ENCODE measurements around the gene PGK2.
"Not testable (repeated sequence)": the region's sequence is repeated elsewhere in the genome, so short reads cannot be mapped to it uniquely, and the experiment has no call there.

PGK2 gene

GRCh38 chr6:49787176-49787575 lies at the start of gene PGK2:
Gene PGK2, minus strand, starts transcription at chr6:49787285. Its CDS starts 98 bp downstream, at chr6:49787187.
- DNase-seq: no peak

DNA sequence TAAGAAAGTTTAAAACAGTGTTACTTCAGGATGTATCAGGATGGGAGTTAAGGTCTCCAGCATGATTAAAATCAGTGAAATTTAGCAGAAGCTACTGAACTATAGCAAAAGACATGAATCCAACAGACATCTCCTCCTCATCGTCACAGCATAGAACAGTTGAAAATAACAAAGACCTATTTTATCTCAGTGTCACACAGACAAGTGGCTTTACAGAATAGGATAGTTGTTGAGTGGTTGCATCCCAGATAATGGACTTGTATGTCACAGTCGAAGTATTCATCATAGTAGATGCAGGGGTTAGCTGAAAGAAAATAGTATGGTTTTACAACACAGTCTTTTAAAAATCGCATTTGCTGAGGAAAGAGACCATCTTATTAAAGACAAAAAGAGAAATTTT lies 48.1 kb upstream of the PGK2 start:
- no peak for DNase-seq

DNA sequence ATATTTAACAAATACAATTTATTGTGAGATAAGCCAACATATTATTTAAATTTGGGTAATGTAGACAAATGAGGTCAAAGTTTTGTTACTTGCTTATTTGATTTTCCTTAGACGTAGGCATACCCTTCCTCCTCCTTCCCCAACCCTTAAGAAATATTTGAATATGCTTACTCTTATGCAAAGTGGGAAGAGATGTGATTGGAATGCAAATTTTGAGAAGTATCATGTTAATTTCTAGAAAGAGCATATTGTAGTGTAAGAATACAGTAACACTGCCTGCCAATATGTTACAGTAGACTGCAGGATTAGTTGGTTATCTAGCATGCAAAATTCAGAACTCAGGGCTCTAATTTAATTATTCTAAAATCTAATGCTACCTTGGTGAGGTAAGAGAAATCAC lies 46.3 kb upstream of the PGK2 start:
- DNase-seq: no peak

DNA sequence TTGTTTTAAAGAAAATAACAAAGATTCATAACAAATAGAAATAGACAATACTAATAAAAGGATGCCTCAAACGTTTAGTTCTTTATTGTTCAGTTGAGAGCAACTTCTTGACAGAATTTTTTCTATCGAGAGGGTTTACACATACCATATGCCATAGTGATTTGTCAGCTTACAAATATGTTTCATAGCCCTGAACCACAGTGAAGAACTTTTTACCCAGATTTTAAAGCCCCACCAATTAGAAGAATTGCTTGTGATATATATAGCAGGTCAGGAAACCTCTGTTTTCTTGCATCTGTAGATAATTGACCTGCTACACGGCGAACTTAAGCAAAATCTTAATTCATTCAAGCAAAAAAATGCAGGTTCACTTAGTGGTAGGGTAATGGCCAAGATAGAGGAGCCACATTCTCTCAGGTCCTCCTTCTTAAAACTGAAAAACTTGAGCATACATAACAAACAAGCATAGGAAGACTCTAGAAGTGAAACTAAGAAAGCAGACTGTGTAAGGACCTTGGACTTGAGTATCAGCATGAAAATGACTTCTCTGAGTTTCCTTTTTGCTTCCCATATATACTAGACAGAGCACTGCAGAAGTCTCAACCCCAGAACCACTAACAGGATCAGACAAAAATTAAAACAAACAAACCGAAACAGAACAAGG lies 39.8 kb upstream of the PGK2 start:
- DNase-seq: no peak

DNA sequence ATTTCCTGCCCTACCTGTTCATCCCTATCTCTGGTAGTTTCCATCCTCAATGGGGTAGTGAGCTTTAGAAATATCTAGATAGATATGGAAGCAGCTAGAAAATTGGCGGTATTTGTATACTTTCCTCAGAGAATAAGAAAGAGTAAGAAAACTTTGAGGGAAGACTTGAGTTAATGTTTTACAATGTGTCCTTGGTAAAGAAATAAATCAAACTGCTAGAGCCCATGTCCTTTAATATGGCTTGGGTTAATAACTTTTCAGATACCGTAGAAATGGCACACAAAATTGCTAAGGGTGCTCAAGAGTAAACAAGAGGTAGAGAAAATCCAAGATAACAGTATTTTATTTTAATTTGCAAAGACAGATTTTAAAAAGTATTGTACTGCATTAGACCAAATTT lies 28.1 kb upstream of the PGK2 start:
- no peak for DNase-seq

GRCh38 chr6:49813248-49813647 lies 26.2 kb upstream of the PGK2 start:
- no peak for DNase-seq

DNA sequence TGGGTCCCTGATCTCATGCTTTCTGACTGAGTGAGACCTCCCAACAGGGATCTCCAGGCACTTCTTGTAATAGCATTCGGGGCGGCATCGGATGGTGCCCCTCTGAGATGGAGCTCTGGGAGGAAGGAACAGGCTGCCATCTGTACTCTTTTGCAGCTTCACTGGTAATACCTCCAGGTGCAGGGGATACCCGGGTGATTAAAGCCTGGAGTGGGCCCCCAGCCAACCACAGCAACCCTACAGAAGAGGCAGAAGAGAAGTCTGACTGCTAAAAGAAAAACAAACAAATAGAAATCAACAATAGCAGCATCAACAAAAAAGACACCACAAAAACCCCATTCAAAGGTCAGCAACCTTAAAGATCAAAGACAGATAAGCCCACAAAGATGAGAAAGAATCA lies 19.1 kb upstream of the PGK2 start:
- no peak for DNase-seq

DNA sequence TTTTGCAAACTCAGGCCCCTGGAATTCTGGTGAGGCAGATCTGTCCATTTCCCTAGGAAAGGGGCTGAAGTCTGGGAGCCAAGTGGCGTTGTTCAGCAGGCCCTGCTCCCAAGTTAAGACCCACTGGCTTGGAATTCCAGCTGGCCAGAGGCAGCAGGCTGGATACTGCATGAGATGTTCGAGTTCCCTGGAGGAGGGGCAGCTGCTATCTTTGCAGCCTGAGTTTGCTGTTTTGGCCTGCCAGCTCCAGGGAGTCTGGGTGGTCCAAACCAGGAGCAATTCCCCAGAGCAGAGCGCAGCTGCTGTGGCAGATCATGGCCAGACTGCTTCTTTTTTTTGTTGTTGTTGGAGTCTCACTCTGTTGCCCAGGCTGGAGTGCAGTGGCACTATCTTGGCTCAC lies 18.2 kb upstream of the PGK2 start:
- no peak for DNase-seq

- DNase-seq: no peak
These were observed 14.4 kb upstream of the PGK2 start for GRCh38 chr6:49801525-49801924.

GRCh38 chr6:49799090-49799489 lies 12.0 kb upstream of the PGK2 start:
- no peak for DNase-seq

DNA sequence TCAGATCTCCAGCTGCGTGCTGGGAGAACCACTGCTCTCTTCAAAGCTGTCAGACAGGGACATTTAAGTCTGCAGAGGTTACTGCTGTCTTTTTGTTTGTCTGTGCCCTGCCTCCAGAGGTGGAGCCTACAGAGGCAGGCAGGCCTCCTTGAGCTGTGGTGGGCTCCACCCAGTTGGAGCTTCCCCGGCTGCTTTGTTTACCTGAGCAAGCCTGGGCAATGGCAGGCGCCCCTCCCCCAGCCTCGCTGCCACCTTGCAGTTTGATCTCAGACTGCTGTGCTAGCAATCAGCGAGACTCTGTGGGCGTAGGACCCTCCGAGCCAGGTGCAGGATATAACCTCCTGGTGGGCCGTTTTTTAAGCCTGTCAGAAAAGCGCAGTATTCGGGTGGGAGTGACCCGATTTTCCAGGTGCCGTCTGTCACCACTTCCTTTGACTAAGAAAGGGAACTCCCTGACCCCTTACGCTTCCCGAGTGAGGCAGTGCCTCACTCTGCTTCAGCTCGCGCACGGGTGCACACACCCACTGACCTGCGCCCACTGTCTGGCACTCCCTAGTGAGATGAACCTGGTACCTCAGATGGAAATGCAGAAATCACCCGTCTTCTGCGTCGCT lies 9.9 kb upstream of the PGK2 start:
- not testable (repeated sequence) for DNase-seq

DNA sequence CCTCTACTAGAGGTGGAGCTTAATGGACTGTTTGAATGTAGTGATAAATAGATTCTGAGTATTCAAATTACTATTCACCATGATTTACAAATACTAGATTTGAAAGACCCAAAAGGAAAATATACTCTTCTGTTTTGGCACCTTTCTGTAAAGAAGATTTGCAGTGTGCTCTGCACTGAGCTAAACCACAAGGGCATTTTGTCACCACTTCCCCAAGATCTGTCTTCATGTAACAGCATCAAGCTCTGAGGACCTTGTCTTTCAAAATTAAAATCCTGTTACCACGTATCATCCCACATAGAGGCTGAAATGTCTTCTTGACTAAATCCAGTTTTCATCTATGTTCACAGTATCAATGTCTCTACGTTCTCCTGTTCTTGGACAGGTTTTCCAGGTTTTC lies 3.3 kb upstream of the PGK2 start:
- DNase-seq: no peak

- DNase-seq: no peak
These were observed 2.8 kb downstream of the PGK2 start for GRCh38 chr6:49784272-49784671.

DNA sequence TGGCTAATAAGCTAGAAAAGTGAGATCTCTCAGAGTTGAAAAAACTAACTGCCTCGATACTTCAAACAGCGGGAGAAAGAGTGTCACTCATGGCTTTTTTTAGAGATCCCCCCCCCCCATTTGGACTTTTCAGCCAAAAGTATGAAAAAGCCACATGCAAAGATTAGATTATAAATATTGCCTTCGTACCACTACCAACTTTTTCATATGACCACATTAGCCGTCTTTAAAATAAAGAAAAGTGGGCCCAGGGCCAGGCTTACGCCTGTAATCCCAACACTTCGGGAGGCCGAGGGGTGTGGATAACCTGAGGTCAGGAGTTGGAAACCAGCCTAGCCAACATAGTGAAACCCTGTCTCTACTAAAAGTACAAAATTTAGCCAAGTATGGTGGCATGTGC lies 4.4 kb downstream of the PGK2 start:
- DNase-seq: no peak

GRCh38 chr6:49782293-49782692 lies 4.8 kb downstream of the PGK2 start:
- no peak for DNase-seq

- no peak for DNase-seq
These were observed 10.6 kb downstream of the PGK2 start for GRCh38 chr6:49776444-49776843.

- DNase-seq: no peak
These were observed 12.0 kb downstream of the PGK2 start for GRCh38 chr6:49775043-49775442.

DNA sequence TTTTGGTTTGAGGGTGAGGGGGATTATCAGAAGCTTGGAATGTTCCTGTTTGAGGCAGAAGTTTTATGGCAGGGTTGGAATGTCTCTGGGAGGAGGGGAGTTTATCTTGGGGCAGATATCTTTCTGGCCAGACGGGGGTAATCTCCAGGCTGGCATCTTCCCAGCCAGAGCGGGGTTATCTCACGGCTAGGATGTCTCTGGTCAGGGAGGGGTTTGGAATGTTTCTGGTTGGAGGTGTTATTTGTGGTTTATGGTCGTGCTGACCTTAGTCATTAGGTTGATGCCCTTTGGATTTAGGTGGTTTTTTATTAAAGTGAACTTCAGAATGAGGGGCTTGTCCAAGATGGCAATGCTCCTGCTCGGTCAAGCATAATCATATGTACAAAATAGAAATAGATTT lies 14.8 kb downstream of the PGK2 start:
- DNase-seq: no peak

DNA sequence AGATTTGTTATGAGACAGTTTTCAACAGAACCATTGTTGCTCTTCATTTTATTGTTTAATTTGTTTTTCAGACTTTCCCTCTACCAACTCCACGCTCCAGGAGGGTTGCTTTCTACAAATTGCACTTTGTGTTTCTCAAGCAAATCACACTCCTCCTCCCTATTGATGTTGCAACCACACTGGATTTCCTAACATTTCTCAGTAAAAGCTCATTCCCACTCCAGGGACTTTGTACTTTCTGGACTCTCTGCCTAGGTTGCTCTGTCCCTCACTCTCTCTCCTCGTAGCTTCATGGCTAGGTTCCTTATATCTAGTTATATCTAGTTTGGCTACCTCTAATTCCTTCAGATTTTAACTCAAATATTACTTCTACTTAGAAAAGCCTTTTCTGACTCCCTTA lies 20.3 kb downstream of the PGK2 start:
- no peak for DNase-seq

- no peak for DNase-seq
These were observed 22.4 kb downstream of the PGK2 start for GRCh38 chr6:49764571-49765236.

DNA sequence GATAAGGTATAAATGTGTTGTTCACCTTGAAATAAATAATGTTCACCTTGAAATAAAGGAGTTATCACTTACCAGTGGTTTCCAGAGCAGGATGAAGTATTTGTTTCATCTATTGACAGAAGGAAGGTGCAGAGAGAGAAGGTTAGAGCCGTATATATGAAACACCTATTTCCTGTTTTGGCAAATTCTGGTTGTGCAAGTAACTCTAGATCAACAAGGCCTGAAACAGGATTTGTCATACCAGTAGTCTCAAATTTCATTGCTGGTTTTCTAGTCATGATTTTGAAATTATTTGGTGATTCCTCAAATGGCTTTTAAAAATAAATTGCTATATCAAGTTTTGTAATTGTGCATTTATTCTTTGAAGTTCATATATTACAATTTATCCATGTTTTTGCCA lies 42.8 kb downstream of the PGK2 start, which contains the start of gene CRISP3:
CRISP3 (minus strand) TSS at position 130 of the 400 bp plus-strand sequence; CDS start at position 109, 21 bp downstream.
- no peak for DNase-seq

GRCh38 chr6:49743429-49743828 lies 43.7 kb downstream of the PGK2 start:
- no peak for DNase-seq

DNA sequence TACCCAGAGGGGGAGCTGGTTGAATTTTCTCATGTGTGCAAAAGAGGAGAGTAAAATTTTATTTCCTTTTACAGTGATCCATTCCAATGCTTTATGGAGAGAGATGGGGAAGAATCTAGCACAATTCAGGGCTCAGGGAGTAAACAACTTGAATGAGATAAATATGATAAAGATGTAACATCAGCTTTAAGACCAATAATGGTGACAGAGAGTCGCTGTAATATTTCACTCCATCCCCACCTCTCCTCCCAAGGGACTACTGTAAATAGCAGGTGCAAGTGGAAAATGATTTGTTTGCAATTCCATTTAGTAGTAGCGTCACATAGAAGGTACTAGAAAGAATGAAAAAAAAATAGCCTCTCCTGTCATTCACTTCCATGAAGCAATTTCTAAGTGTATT lies 47.7 kb downstream of the PGK2 start:
- no peak for DNase-seq

- no peak for DNase-seq
These were observed 51.0 kb downstream of the PGK2 start for GRCh38 chr6:49736017-49736508.

Measured in CD4-positive, alpha-beta T cell treated with Interferon alpha-2 for 1 hour (primary cell).